ENCODE data around the gene KLC1.

The KLC1 gene

GRCh38 chr14:103697206-103697602 lies 68.2 kb downstream of the KLC1 start:
- no peak for DNase-seq
- POLR2A ChIA-PET: no interaction called here
- Histone ChIP-seq H3K36me3 (ENCODE audit: control insufficient read depth in 4 of 4, insufficient read depth in 4 of 4, low read length in 3 of 4) (peaks cover 7 to 89% (median 42%) of the 10 kb centered on the region in 4 experiments), H3K9me3 (ENCODE audit: control extremely low read depth in 1 of 5, control insufficient read depth in 4 of 5, insufficient read depth in 2 of 5, low read depth in 1 of 5, low read length in 4 of 5) (no peaks in the 10 kb centered on the region), H3K27ac (ENCODE audit: insufficient read depth in 1 of 2, low read depth in 1 of 2, low read length in 2 of 2, poor library complexity in 1 of 2, severe bottlenecking in 2 of 2) (peak overlapping the region in 1 of 2 experiments; percentile 40), H3K4me1 (ENCODE audit: control extremely low read depth in 1 of 4, control insufficient read depth in 4 of 4, insufficient read depth in 4 of 4, low read length in 3 of 4) (peaks cover 0 to 40% (median 16%) of the 10 kb centered on the region in 4 experiments), H3K27me3 (replicated peaks in 2 of 5; ENCODE audit: control insufficient read depth in 4 of 5, insufficient read depth in 5 of 5, low read length in 4 of 5) (no peaks in the 10 kb centered on the region), H3K4me3 (ENCODE audit: control insufficient read depth in 1 of 7, extremely low read depth in 1 of 7, insufficient read depth in 4 of 7, low read depth in 2 of 7, low read length in 6 of 7) (peak overlapping the region in 2 of 7 experiments; percentile 62 to 67)
- WGBS (ENCODE audit: insufficient coverage): 40% methylated on average over 2 of the region's 3 CpGs
- CTCF ChIA-PET: interaction anchor here (1.6 kb wide), 1 partner anchor 33 kb away, joined by 4 read pairs; no protein-coding TSS in a partner anchor

GRCh38 chr14:103697603-103698379 lies 68.8 kb downstream of the KLC1 start:
- DNase-seq: no peak
- ChIA-PET CTCF (interaction anchor here (1.6 kb wide), 1 partner anchor 33 kb away, joined by 4 read pairs; no protein-coding TSS in a partner anchor), POLR2A (no interaction called here)
- peaks cover 7 to 89% (median 44%) of the 10 kb centered on the region in 4 experiments for H3K36me3 ChIP-seq (ENCODE audit: control insufficient read depth in 4 of 4, insufficient read depth in 4 of 4, low read length in 3 of 4)
- H3K9me3 ChIP-seq (ENCODE audit: control extremely low read depth in 1 of 5, control insufficient read depth in 4 of 5, insufficient read depth in 2 of 5, low read depth in 1 of 5, low read length in 4 of 5): no peaks in the 10 kb centered on the region
- H3K4me1 ChIP-seq (ENCODE audit: control extremely low read depth in 1 of 4, control insufficient read depth in 4 of 4, insufficient read depth in 4 of 4, low read length in 3 of 4): peaks cover 0 to 40% (median 16%) of the 10 kb centered on the region in 4 experiments
- no peak overlapping the region for H3K4me3 ChIP-seq (ENCODE audit: control insufficient read depth in 1 of 7, extremely low read depth in 1 of 7, insufficient read depth in 4 of 7, low read depth in 2 of 7, low read length in 6 of 7)
- H3K27ac ChIP-seq (ENCODE audit: insufficient read depth in 1 of 2, low read depth in 1 of 2, low read length in 2 of 2, poor library complexity in 1 of 2, severe bottlenecking in 2 of 2): no peak overlapping the region
- 91% methylated on average over 10 of the region's 14 CpGs for WGBS (ENCODE audit: insufficient coverage)
- H3K27me3 ChIP-seq (replicated peaks in 2 of 5; ENCODE audit: control insufficient read depth in 4 of 5, insufficient read depth in 5 of 5, low read length in 4 of 5): no peaks in the 10 kb centered on the region

GRCh38 chr14:103698380-103699260 lies 69.6 kb downstream of the KLC1 start:
- no peak overlapping the region for H3K4me3 ChIP-seq (ENCODE audit: control insufficient read depth in 1 of 7, extremely low read depth in 1 of 7, insufficient read depth in 4 of 7, low read depth in 2 of 7, low read length in 6 of 7)
- no peaks in the 10 kb centered on the region for H3K9me3 ChIP-seq (ENCODE audit: control extremely low read depth in 1 of 5, control insufficient read depth in 4 of 5, insufficient read depth in 2 of 5, low read depth in 1 of 5, low read length in 4 of 5)
- 80% methylated on average over 31 of the region's 33 CpGs for WGBS (ENCODE audit: insufficient coverage)
- ChIA-PET POLR2A (no interaction called here), CTCF (no interaction called here)
- no peak overlapping the region for H3K27ac ChIP-seq (ENCODE audit: insufficient read depth in 1 of 2, low read depth in 1 of 2, low read length in 2 of 2, poor library complexity in 1 of 2, severe bottlenecking in 2 of 2)
- peaks cover 0 to 45% (median 17%) of the 10 kb centered on the region in 4 experiments for H3K4me1 ChIP-seq (ENCODE audit: control extremely low read depth in 1 of 4, control insufficient read depth in 4 of 4, insufficient read depth in 4 of 4, low read length in 3 of 4)
- H3K27me3 ChIP-seq (replicated peaks in 2 of 5; ENCODE audit: control insufficient read depth in 4 of 5, insufficient read depth in 5 of 5, low read length in 4 of 5): no peaks in the 10 kb centered on the region
- H3K36me3 ChIP-seq (ENCODE audit: control insufficient read depth in 4 of 4, insufficient read depth in 4 of 4, low read length in 3 of 4): peaks cover 7 to 89% (median 42%) of the 10 kb centered on the region in 4 experiments
- no peak for DNase-seq

- H3K9me3 ChIP-seq (ENCODE audit: control extremely low read depth in 1 of 5, control insufficient read depth in 4 of 5, insufficient read depth in 2 of 5, low read depth in 1 of 5, low read length in 4 of 5): no peaks in the 10 kb centered on the region
- H3K36me3 ChIP-seq (ENCODE audit: control insufficient read depth in 4 of 4, insufficient read depth in 4 of 4, low read length in 3 of 4): peaks cover 7 to 90% (median 39%) of the 10 kb centered on the region in 4 experiments
- ChIA-PET POLR2A (no interaction called here), CTCF (no interaction called here)
- no peaks in the 10 kb centered on the region for H3K27me3 ChIP-seq (replicated peaks in 2 of 5; ENCODE audit: control insufficient read depth in 4 of 5, insufficient read depth in 5 of 5, low read length in 4 of 5)
- peaks cover 0 to 51% (median 20%) of the 10 kb centered on the region in 4 experiments for H3K4me1 ChIP-seq (ENCODE audit: control extremely low read depth in 1 of 4, control insufficient read depth in 4 of 4, insufficient read depth in 4 of 4, low read length in 3 of 4)
- H3K4me3 ChIP-seq (ENCODE audit: control insufficient read depth in 1 of 7, extremely low read depth in 1 of 7, insufficient read depth in 4 of 7, low read depth in 2 of 7, low read length in 6 of 7): no peak overlapping the region
- DNase-seq: no peak
- H3K27ac ChIP-seq (ENCODE audit: insufficient read depth in 1 of 2, low read depth in 1 of 2, low read length in 2 of 2, poor library complexity in 1 of 2, severe bottlenecking in 2 of 2): no peak overlapping the region
- 89% methylated on average over 13 of the region's 17 CpGs for WGBS (ENCODE audit: insufficient coverage)
These were observed 70.2 kb downstream of the KLC1 start for GRCh38 chr14:103699261-103699661.

GRCh38 chr14:103699901-103700752 lies 71.1 kb downstream of the KLC1 start:
- peaks cover 4 to 91% (median 34%) of the 10 kb centered on the region in 4 experiments for H3K36me3 ChIP-seq (ENCODE audit: control insufficient read depth in 4 of 4, insufficient read depth in 4 of 4, low read length in 3 of 4)
- no peak overlapping the region for H3K4me3 ChIP-seq (ENCODE audit: control insufficient read depth in 1 of 7, extremely low read depth in 1 of 7, insufficient read depth in 4 of 7, low read depth in 2 of 7, low read length in 6 of 7)
- no peaks in the 10 kb centered on the region for H3K9me3 ChIP-seq (ENCODE audit: control extremely low read depth in 1 of 5, control insufficient read depth in 4 of 5, insufficient read depth in 2 of 5, low read depth in 1 of 5, low read length in 4 of 5)
- H3K4me1 ChIP-seq (ENCODE audit: control extremely low read depth in 1 of 4, control insufficient read depth in 4 of 4, insufficient read depth in 4 of 4, low read length in 3 of 4): peaks cover 0 to 60% (median 27%) of the 10 kb centered on the region in 4 experiments
- H3K27ac ChIP-seq (ENCODE audit: insufficient read depth in 1 of 2, low read depth in 1 of 2, low read length in 2 of 2, poor library complexity in 1 of 2, severe bottlenecking in 2 of 2): no peak overlapping the region
- no peaks in the 10 kb centered on the region for H3K27me3 ChIP-seq (replicated peaks in 2 of 5; ENCODE audit: control insufficient read depth in 4 of 5, insufficient read depth in 5 of 5, low read length in 4 of 5)
- CTCF ChIA-PET: no interaction called here
- POLR2A ChIA-PET: no interaction called here
- no peak for DNase-seq
- WGBS (ENCODE audit: insufficient coverage): 93% methylated on average over 22 of the region's 25 CpGs

DNA sequence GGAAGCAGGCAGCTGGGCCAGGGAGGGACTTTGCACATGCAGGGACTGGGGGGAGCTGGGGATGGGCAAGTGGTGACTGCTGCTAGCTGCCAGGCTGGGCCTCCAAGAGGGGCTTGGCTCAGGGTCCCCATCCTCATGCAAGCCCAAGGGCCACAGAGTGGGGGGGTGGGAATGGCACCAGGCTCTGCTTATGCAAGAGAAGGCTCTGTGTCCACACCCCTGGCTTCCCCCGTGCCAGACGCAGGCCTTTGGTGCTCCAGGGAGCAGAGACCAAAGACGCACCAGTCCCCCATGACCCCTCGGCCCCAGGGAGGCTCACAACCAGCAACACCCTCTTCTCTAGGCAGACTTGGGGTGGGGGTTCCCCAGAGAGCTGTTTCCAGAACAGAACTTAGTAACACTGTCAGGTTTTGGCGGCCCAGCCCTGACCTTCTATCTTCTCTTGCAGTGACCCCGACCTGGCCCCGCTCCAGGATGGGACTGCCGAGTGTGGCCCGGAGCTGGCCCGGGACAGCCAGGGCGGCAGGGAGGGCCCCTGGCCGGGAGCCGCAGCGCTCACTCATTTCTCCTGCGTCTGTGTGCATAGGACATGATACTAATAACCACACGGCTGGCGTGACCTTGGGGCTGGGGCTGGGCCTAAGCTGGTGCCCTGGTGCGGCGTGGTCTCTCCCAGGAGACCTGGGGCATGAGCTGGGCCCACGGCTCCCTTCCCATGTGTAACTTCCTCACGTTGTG lies 71.9 kb downstream of the KLC1 start:
- Histone ChIP-seq H3K27me3 (replicated peaks in 2 of 5; ENCODE audit: control insufficient read depth in 4 of 5, insufficient read depth in 5 of 5, low read length in 4 of 5) (no peaks in the 10 kb centered on the region), H3K27ac (ENCODE audit: insufficient read depth in 1 of 2, low read depth in 1 of 2, low read length in 2 of 2, poor library complexity in 1 of 2, severe bottlenecking in 2 of 2) (no peak overlapping the region), H3K9me3 (ENCODE audit: control extremely low read depth in 1 of 5, control insufficient read depth in 4 of 5, insufficient read depth in 2 of 5, low read depth in 1 of 5, low read length in 4 of 5) (no peaks in the 10 kb centered on the region), H3K4me3 (ENCODE audit: control insufficient read depth in 1 of 7, extremely low read depth in 1 of 7, insufficient read depth in 4 of 7, low read depth in 2 of 7, low read length in 6 of 7) (no peak overlapping the region), H3K36me3 (ENCODE audit: control insufficient read depth in 4 of 4, insufficient read depth in 4 of 4, low read length in 3 of 4) (peaks cover 4 to 93% (median 35%) of the 10 kb centered on the region in 4 experiments), H3K4me1 (ENCODE audit: control extremely low read depth in 1 of 4, control insufficient read depth in 4 of 4, insufficient read depth in 4 of 4, low read length in 3 of 4) (peaks cover 0 to 61% (median 30%) of the 10 kb centered on the region in 4 experiments)
- WGBS (ENCODE audit: insufficient coverage): 87% methylated on average over 18 of the region's 21 CpGs
- ChIA-PET POLR2A (no interaction called here), CTCF (no interaction called here)
- no peak for DNase-seq
